HEK293T (cell line): ENCODE results near the gene ABI3BP.

ENCODE experiments used
- BHLHE40 ChIP-seq: fragments of 450-650 bp; IDR thresholded peaks from 2 replicates; pipeline ENCODE4 v1.6.1; 2016; ENCODE audit warnings: mild to moderate bottlenecking, moderate library complexity, borderline replicate concordance
- CTBP1 ChIP-seq: fragments of 450-650 bp; IDR thresholded peaks from 2 replicates; pipeline ENCODE4 v1.6.1; 2016; ENCODE audit warnings: borderline replicate concordance
- ELF4 ChIP-seq: fragments of 450-650 bp; IDR thresholded peaks from 2 replicates; pipeline ENCODE4 v1.6.1; 2017; ENCODE audit warnings: antibody characterized with exemption
- FOXA1 ChIP-seq: fragments of 450-650 bp; IDR thresholded peaks from 2 replicates; pipeline ENCODE4 v1.6.1; 2016; ENCODE audit warnings: mild to moderate bottlenecking
- FOXK2 ChIP-seq: fragments of 450-650 bp; IDR thresholded peaks from 2 replicates; pipeline ENCODE4 v1.6.1; 2016; ENCODE audit warnings: mild to moderate bottlenecking
- FOXM1 ChIP-seq: fragments of 450-650 bp; IDR thresholded peaks from 2 replicates; pipeline ENCODE4 v1.6.1; 2017; ENCODE audit warnings: mild to moderate bottlenecking, borderline replicate concordance
- HDGF ChIP-seq: fragments of 450-650 bp; IDR thresholded peaks from 2 replicates; pipeline ENCODE4 v1.6.1; 2017; ENCODE audit warnings: antibody characterized with exemption, borderline replicate concordance
- NFRKB ChIP-seq: fragments of 450-650 bp; IDR thresholded peaks from 2 replicates; pipeline ENCODE4 v1.6.1; 2016; ENCODE audit warnings: mild to moderate bottlenecking, moderate library complexity
- PKNOX1 ChIP-seq: fragments of 450-650 bp; IDR thresholded peaks from 2 replicates; pipeline ENCODE4 v1.6.1; 2016
- SP1 ChIP-seq: fragments of 450-650 bp; IDR thresholded peaks from 2 replicates; pipeline ENCODE4 v1.6.1; 2017
- SUZ12 ChIP-seq: fragments of 450-650 bp; IDR thresholded peaks from 2 replicates; pipeline ENCODE4 v1.6.1; 2016; ENCODE audit warnings: mild to moderate bottlenecking

GRCh38 chr3:100825574-100825973 is 167.6 kb downstream of the ABI3BP start:
- TF ChIP-seq ELF4 (no peak), PKNOX1 (no peak), FOXK2 (no peak), SP1 (no peak), BHLHE40 (no peak), HDGF (no peak), SUZ12 (no peak), CTBP1 (no peak), NFRKB (no peak), FOXA1 (no peak), FOXM1 (no peak)
